G401.6 (cell line): ENCODE data around the gene SEH1L.

Experiments used
- FAIRE-seq: peaks from 2 replicates; lab custom pipeline; 2012; peaks lifted over from hg19 to GRCh38; lab: Jason Lieb, UNC

SEH1L gene

GRCh38 chr18:13036622-13037320, 89.0 kb downstream of the SEH1L start:
- no peak for FAIRE-seq
